Stimulated activated CD4-positive, alpha-beta T cell treated with anti-CD3 and anti-CD28 coated beads, Interleukin-12 subunit alpha, Interleukin-12 subunit beta, amount 100 ng/mL, for 24 hours (primary cell): ENCODE measurements around the gene EID2B.

Source experiments
- DNase-seq, 2 experiments: peaks; one replicate each; pipeline ENCODE4 v3.0.0-alpha.2; 2020; ENCODE audit warnings: low read depth in 2 of 2

Gene EID2B

GRCh38 chr19:39499932-39500331, 32.7 kb downstream of the EID2B start:
- DNase-seq, result no peak

- no peak for DNase-seq
Measured at GRCh38 chr19:39498798-39499642, 33.6 kb downstream of the EID2B start, which contains the start of gene DLL3. Gene DLL3 (plus strand): TSS chr19:39498947. CDS start chr19:39498975, 28 bp downstream.

- no peak for DNase-seq
Measured at GRCh38 chr19:39497996-39498797, 34.5 kb downstream of the EID2B start.

GRCh38 chr19:39497701-39497995, 35.0 kb downstream of the EID2B start:
- DNase-seq, result no peak

GRCh38 chr19:39496063-39496462, 36.6 kb downstream of the EID2B start:
- DNase-seq, result no peak

GRCh38 chr19:39494661-39495060, 38.0 kb downstream of the EID2B start:
- no peak for DNase-seq

- DNase-seq, result no peak
Measured at GRCh38 chr19:39492788-39493187, 39.9 kb downstream of the EID2B start.

- DNase-seq, result no peak
Measured at GRCh38 chr19:39492225-39492624, 40.4 kb downstream of the EID2B start.

GRCh38 chr19:39489756-39490155, 42.9 kb downstream of the EID2B start:
- no peak for DNase-seq

GRCh38 chr19:39483141-39483540, 49.5 kb downstream of the EID2B start:
- DNase-seq, result no peak

- no peak for DNase-seq
Measured at GRCh38 chr19:39481676-39482075, 51.0 kb downstream of the EID2B start.

GRCh38 chr19:39481229-39481545, 51.5 kb downstream of the EID2B start:
- DNase-seq, result no peak
